C4-2B (cell line): Measurements from ENCODE around the gene BTK.
"Not testable (repeated sequence)": the region's sequence is repeated elsewhere in the genome, so short reads cannot be mapped to it uniquely, and the experiment has no call there.

Experiments
- H3K27ac ChIP-seq: fragments of 450-650 bp; 2 replicates; pipeline ENCODE4 v1.5.1; 2017
- CTCF ChIP-seq: fragments of 450-650 bp; conservative IDR thresholded peaks from 2 replicates; pipeline ENCODE4 v1.5.1; 2017; ENCODE audit warnings: mild to moderate bottlenecking
- ZFX ChIP-seq: fragments of 450-650 bp; IDR thresholded peaks from 2 replicates; pipeline ENCODE4 v1.6.1; 2017

The BTK gene

GRCh38 chrX:101359966-101360365 lies 26.0 kb downstream of the BTK start:
- TF ChIP-seq CTCF (no peak), ZFX (no peak)
- no peak overlapping the region for H3K27ac ChIP-seq

DNA sequence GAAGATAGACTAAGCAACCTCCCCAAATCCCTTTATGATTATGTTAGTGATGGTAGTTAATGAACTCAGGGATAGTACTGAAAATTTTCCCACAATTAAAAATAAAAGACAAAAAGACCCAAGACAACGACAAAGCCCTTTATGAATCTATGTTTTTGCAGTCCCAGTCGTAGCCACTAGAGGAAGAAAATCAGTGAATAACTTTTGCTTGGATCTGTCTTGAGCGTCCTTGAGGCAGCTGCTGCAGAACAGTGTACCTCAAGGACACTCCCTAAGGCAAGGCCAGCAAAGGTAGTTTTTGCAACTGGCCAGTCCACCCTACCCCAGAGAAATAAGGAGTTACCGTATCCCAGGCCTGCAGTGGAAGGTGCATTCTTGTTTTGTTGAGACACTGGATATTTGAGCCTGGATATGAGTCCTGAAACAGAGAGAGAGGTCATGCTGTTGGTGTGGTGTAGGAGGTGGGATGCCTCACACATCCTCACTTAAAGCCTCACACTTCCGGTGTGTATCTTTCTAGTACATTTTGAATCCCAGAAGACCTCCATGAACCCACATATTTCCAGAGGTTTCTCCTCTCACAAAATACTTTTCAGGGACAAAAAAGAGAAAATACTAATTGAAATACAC lies 28.7 kb downstream of the BTK start:
- TF ChIP-seq CTCF (peak; percentile 49), ZFX (no peak)
- no peak overlapping the region for H3K27ac ChIP-seq

DNA sequence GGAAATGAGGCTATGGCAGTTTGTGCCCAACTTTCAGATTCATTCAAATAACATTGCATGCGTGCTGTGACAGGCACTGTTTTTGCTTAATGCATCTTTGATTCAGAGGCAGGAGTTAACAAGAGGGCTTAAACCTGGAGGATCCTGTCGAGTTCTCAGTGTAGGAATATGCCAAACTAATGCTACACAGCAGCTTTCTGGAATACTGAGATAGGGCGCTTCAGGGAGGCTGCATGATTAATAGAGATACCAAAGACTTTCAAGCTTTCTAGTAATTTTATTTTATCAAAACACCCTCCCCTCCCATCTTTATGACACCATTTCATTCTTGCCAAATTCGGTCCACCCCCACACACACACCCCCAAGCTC lies 36.8 kb downstream of the BTK start:
- TF ChIP-seq CTCF (no peak), ZFX (no peak)
- H3K27ac ChIP-seq, result peak overlapping the region; percentile 97

DNA sequence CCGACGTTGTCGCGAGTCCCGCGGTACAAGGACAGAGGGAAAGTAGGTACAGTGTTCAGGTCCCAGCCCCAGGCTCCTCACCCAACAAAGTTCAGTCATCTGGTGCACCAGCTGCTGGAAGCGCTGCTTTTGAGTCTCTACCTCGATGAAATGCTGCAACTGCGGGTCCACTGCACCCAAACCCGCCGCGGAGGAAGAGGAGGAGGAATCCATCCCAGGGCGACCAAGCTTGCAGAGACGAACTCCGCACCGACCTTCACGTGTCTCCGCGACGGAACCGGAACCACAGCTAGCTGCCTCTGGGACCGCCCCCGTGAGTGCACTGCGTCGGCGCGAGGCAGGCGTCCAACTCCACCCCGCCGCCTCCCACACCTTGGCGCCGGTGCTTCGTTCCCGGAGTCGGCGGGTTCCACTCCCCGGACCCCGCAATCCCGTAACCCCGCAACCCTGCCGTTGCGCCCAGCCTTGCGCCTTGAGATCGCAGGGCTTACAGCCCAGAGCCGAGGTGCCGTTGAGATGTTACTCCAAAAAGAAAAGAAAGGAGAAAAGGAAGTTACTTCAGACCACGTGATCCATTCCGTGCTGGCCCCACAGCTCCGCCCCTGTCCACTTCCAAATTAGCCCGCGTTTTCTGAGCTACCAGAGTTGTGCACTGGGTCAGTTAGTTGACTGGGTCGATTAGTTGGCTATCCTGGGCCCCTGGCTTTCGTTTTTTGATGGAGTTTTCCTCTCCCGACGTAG lies 37.4 kb downstream of the BTK start, which contains the start of gene TIMM8A:
Gene TIMM8A, minus strand, starts transcription at position 291 of the 741 bp plus-strand sequence. Its CDS starts 78 bp downstream, at position 213.
- H3K27ac ChIP-seq, result peak within 1 kb of the TSS; percentile 97
- TF ChIP-seq ZFX (no peak), CTCF (no peak)

- peak overlapping the region; percentile 97 for H3K27ac ChIP-seq
- TF ChIP-seq ZFX (no peak), CTCF (no peak)
Observed at GRCh38 chrX:101347859-101348451, 38.0 kb downstream of the BTK start.

DNA sequence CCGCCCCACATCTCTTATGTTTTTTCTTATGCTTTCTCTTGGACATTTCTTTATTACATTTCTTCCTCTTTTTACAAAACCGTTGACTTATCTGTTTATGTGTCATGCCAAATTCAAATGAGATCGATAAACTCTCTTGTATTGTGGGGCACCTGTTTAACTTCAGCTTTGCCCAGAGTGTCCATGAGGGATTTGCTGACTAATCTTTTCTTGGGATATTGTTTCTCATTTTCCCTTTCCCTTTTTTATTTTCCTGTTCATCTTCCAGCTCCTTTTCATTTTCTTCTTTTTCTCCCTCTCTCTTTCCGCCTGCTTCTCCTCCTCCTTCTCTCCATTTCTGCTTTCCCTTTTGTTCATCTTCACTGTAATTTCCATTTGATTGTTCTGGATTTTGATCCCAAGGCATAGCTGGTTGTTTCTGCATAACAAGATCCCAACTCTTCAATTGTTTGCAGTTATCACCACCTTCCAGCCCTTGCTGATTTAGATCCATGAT lies 48.2 kb downstream of the BTK start:
- H3K27ac ChIP-seq, result no peak overlapping the region
- TF ChIP-seq CTCF (no peak), ZFX (no peak)

- not testable (repeated sequence) for H3K27ac ChIP-seq
Observed at GRCh38 chrX:101334310-101334709, 51.7 kb downstream of the BTK start.

DNA sequence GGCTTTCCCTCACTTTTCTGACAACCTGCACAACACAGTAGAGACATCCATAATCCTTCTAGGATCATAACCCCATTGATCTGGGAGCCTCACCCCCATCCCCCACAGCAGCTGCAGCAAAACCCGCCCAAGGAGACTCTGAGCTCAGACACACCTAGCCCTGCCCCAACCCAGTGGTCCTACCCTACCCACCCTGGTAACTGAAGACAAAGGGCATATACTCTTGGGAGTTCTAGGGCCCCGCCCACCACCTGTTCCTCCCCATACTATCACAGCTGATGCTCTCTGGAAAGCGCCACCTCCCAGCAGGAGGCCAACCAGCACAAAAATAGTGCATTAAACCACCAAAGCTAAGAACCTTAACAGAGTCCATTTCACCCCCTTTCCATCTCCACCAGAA lies 59.4 kb downstream of the BTK start:
- not testable (repeated sequence) for H3K27ac ChIP-seq
